Mucosa of rectum (tissue), 2 donors: ENCODE results near the gene RYR3.

Source experiments
- H3K27ac ChIP-seq, 2 donors: one replicate each; pipeline ENCODE4 v1.7.0; 2013; ENCODE audit warnings: inconsistent platforms in 2 of 2, low read depth in 2 of 2, low read length in 2 of 2
- H3K27me3 ChIP-seq, 2 donors: one replicate each; pipeline ENCODE4 v1.7.0; 2013; ENCODE audit warnings: low read length in 2 of 2; ENCODE audit not compliant: control insufficient read depth in 2 of 2, insufficient read depth in 2 of 2
- H3K36me3 ChIP-seq, 2 donors: one replicate each; pipeline ENCODE4 v1.7.0; 2013; ENCODE audit warnings: low read length in 2 of 2; ENCODE audit not compliant: control insufficient read depth in 2 of 2, insufficient read depth in 2 of 2
- H3K4me1 ChIP-seq, 2 donors: one replicate each; pipeline ENCODE4 v1.7.0; 2013; ENCODE audit warnings: low read length in 2 of 2, mild to moderate bottlenecking in 1 of 2; ENCODE audit not compliant: control insufficient read depth in 2 of 2, insufficient read depth in 2 of 2
- H3K4me3 ChIP-seq, 2 donors: one replicate each; pipeline ENCODE4 v1.7.0; 2013; ENCODE audit warnings: low read length in 2 of 2
- H3K9ac ChIP-seq, 2 donors: one replicate each; pipeline ENCODE4 v1.7.0; 2013; ENCODE audit warnings: low read length in 2 of 2, low read depth in 1 of 2, mild to moderate bottlenecking in 1 of 2
- H3K9me3 ChIP-seq, 2 donors: one replicate each; pipeline ENCODE4 v1.7.0; 2013; ENCODE audit warnings: low read length in 2 of 2; ENCODE audit not compliant: control insufficient read depth in 2 of 2
- donor health status: healthy.
- donor health status: Normal muscosa, but diverticular disease.

RYR3 gene

DNA sequence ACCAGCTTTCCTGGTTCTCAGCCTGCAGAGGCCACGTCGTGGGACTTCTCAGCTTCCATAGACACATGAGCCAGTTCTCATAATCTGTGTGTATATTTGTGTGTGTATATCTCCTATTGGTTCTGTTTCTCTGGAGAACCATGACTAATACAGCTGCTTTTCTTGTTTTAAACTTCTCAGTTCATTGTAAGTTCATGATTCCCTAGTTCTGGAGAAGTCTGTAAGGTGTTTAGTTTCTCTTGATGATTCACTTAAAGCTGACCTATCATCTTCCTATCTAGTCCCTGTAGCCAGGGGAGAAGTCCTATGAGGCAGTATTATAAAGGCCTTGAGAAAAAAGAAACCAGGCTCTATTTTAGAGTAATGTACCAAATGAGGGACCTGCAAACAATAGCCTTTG, 147.7 kb downstream of the RYR3 start:
- H3K4me3 ChIP-seq = no peak overlapping the region
- H3K9me3 ChIP-seq = no peaks in the 10 kb centered on the region
- no peak overlapping the region for H3K9ac ChIP-seq
- no peaks in the 10 kb centered on the region for H3K36me3 ChIP-seq
- no peaks in the 10 kb centered on the region for H3K27me3 ChIP-seq
- no peaks in the 10 kb centered on the region for H3K4me1 ChIP-seq
- H3K27ac ChIP-seq = no peak overlapping the region

DNA sequence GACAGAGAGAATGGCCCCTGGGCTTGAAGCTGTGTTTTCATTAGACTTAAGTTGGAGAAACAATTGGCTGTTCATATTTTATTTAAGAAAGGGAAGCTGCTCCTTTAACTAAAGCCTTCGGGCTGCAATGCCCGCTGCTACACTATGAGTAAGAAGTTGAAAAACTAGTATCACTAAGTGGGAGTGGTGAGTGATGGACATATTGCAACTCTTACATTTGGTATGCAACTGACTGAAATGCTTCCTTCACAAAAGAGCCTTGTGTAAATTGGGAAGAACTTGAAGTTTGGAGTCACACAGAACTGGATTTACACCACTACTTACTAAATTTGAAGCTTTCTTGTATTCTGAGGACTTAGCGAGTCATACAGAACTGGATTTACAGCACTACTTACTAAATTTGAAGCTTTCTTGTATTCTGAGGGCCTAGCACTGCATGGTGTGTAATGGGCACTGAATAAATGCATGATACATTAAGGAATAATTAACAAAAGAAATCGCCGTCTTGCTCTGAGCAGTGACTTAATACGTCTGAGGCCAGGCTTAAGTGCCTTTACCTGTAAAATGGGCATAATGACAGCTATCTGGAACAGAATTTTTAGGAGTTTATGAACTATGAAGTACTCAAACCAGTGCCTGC, 149.5 kb downstream of the RYR3 start:
- Histone ChIP-seq H3K4me3 (no peak overlapping the region), H3K4me1 (no peaks in the 10 kb centered on the region), H3K27ac (no peak overlapping the region), H3K36me3 (no peaks in the 10 kb centered on the region), H3K9me3 (no peaks in the 10 kb centered on the region), H3K27me3 (no peaks in the 10 kb centered on the region), H3K9ac (no peak overlapping the region)

DNA sequence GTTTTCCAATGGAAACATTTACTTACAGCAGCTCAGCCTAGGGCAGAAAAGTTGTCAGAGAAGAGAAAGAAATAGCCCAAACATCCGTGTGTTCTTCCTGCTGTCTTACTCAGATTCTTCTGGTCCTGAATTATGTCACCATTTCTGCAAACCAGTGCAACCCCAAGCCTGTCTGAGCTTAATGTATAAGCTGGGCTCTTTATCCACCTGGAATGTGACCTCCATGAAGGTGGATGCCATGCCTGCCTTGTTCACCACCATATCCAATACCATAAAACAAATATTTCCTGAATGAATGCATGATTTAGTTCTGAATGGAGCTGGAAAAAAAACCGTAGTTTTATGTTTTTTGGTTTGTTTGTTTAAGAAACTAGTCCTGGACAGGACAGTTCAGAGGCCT, 150.9 kb downstream of the RYR3 start:
- Histone ChIP-seq H3K9me3 (no peaks in the 10 kb centered on the region), H3K27me3 (no peaks in the 10 kb centered on the region), H3K27ac (no peak overlapping the region), H3K4me1 (no peaks in the 10 kb centered on the region), H3K36me3 (no peaks in the 10 kb centered on the region), H3K4me3 (no peak overlapping the region), H3K9ac (no peak overlapping the region)

DNA sequence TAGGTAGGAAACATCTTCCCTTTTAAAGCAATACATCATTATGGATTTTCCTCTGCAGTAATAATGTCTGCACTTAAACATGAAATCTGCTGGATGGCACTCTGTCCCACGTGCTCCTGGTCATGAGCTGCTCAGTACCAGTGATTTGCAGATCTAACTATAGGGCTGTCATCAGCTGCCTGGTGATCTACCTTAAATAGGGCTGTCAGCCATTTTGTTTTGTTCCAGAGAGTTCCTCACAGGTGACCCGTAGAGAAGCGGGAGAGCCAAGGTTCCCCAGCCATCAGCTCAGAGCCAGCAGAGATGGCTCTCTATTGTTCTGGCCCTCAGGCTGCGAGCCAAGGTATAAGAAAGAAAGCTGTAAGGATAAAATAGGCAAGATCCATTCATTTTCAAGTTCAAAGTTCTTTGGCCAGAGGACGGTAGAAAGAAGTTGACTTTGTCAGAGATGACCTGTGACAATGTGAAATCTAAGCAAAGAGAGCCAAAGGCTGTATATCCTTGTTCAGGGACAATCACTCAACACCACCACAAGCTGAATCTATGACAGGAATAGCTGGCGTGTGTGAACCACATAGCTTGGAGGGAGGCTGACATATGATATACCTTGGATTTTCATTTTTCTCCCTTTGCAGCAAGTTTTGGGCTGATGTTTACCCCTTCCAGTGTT, 156.5 kb downstream of the RYR3 start:
- H3K36me3 ChIP-seq = no peaks in the 10 kb centered on the region
- H3K9ac ChIP-seq = no peak overlapping the region
- no peaks in the 10 kb centered on the region for H3K4me1 ChIP-seq
- H3K27ac ChIP-seq = no peak overlapping the region
- no peaks in the 10 kb centered on the region for H3K9me3 ChIP-seq
- H3K4me3 ChIP-seq = no peak overlapping the region
- H3K27me3 ChIP-seq = no peaks in the 10 kb centered on the region

DNA sequence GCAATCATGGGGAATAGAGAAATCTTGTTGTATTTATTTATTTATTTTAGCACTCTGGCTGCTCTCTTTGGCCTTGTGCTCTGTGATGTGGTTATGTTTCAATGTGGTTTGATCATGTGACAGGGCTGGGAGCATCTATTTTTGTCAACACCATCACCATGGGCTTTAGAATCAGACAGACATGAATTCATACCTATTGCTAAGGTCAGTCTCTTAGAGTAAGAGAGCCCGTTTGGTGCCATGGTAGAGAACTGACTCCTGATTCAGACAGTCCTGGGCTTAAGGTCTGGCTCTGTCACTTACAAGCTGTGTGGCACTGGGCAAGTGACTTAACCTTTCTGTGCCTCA, 157.0 kb downstream of the RYR3 start:
- Histone ChIP-seq H3K4me3 (no peak overlapping the region), H3K4me1 (no peaks in the 10 kb centered on the region), H3K27me3 (no peaks in the 10 kb centered on the region), H3K36me3 (no peaks in the 10 kb centered on the region), H3K9me3 (no peaks in the 10 kb centered on the region), H3K27ac (no peak overlapping the region), H3K9ac (no peak overlapping the region)

DNA sequence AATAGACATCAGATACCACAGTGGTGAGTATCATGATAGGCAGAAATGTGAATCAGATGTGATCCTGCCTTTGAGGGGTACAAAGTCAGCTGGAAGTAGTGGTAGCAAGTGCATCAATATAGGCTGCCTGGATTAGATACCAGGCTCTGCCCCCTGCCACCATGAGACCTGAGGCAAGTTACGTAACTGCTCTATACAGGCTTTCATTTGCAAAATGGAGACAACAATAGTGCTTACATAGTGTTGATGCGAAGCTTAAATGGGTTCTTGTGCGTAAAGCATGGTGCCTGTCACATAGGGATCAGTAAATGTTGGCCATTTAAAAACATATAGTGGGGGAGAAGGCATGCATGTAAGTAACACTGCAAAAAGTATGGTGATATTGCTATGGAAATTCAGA, 158.0 kb downstream of the RYR3 start:
- no peak overlapping the region for H3K27ac ChIP-seq
- no peaks in the 10 kb centered on the region for H3K36me3 ChIP-seq
- H3K9me3 ChIP-seq = no peaks in the 10 kb centered on the region
- no peak overlapping the region for H3K9ac ChIP-seq
- no peaks in the 10 kb centered on the region for H3K27me3 ChIP-seq
- H3K4me3 ChIP-seq = no peak overlapping the region
- H3K4me1 ChIP-seq = no peaks in the 10 kb centered on the region

DNA sequence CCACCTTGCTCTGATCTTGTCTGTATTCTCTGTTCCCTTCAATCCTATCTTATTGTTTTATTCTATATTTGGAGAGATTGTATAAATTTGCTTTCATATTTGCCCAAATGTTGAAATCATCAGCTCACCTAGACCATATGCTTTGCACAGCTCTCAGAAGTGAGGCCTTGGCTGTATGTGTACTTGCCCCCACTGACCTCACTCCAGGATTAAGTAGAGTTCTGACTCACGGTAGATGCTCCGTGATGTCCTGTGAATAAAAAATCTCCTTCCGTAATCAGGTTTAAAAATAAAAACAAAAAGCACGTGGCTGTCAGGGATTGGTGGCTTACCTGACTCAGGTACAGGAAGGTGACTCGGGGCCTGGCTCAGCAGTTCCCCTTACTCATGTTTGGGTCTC, 162.2 kb downstream of the RYR3 start:
- Histone ChIP-seq H3K4me1 (no peaks in the 10 kb centered on the region), H3K9ac (no peak overlapping the region), H3K27ac (no peak overlapping the region), H3K27me3 (no peaks in the 10 kb centered on the region), H3K4me3 (no peak overlapping the region), H3K9me3 (no peaks in the 10 kb centered on the region), H3K36me3 (no peaks in the 10 kb centered on the region)

DNA sequence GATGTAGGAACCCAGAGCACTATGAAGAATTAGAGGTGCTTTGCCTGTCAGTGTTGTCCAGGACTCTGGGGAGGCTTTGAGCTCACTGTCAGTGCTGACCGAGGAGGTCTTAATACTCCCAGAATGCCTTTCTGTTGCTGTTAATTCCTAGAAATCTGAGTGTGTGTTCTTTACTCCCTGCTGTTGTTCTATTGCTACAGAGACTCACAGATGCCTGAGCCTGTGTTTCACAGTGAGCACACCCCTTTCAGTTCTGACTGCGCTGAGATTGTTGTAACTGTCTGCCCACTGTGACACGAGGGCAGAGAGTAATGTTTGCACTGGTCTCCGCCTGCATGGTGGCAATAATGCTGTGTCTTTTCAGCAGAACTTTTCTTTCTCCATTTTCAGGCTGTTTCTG, 162.9 kb downstream of the RYR3 start:
- Histone ChIP-seq H3K27me3 (no peaks in the 10 kb centered on the region), H3K36me3 (no peaks in the 10 kb centered on the region), H3K9ac (no peak overlapping the region), H3K4me1 (no peaks in the 10 kb centered on the region), H3K27ac (no peak overlapping the region), H3K4me3 (no peak overlapping the region), H3K9me3 (no peaks in the 10 kb centered on the region)

DNA sequence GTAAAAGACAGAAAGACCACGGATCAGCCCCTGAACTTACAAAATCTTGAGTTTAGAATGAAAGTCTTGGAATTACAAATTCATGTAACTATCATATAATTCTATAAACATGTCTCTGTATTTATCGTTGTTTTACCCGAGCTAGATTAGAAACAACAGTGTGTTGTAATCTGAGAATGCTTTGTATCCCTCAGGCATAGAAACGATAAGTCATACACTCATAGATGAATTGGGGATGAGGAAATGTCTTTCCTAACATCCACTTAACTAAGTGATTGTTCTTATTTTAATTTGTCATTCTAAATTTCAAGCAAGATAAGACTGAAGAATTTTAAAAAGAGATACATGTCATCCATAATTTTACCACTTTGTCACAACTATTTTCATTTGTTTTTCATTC, 165.3 kb downstream of the RYR3 start:
- Histone ChIP-seq H3K9me3 (no peaks in the 10 kb centered on the region), H3K36me3 (no peaks in the 10 kb centered on the region), H3K9ac (no peak overlapping the region), H3K27ac (no peak overlapping the region), H3K27me3 (no peaks in the 10 kb centered on the region), H3K4me1 (no peaks in the 10 kb centered on the region), H3K4me3 (no peak overlapping the region)

DNA sequence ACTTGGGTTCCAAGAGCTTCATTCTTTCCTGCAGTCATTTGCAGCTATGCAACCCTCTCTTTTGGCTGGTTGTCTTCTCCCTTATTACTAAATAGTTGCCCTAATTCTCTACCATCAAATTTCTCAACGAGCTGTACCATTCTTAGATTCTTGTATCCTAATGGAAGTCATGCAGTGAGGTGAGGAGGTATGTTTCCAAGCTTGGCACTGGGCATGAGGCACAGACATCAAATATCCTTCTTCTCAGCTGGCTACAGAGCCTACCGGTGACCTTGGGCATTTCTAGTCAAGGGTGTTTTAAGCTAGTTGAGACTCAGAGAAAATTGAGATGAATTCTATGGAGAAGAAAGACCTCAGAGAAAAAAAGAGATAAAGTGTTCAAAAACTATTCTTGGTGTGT, 166.1 kb downstream of the RYR3 start:
- no peak overlapping the region for H3K4me3 ChIP-seq
- no peak overlapping the region for H3K9ac ChIP-seq
- no peak overlapping the region for H3K27ac ChIP-seq
- no peaks in the 10 kb centered on the region for H3K36me3 ChIP-seq
- H3K4me1 ChIP-seq = no peaks in the 10 kb centered on the region
- no peaks in the 10 kb centered on the region for H3K27me3 ChIP-seq
- no peaks in the 10 kb centered on the region for H3K9me3 ChIP-seq
